GM12873 (cell line): ENCODE data around the gene PLA2G15.

Experiments used
- TF ChIP-seq, protein P1 (sequence below): IDR thresholded peaks from 2 replicates; pipeline ENCODE4 v1.5.1; 2012; ENCODE audit warnings: low read depth, mild to moderate bottlenecking, moderate library complexity, low read length, control low read depth; ENCODE audit not compliant: insufficient read depth; ENCODE audit errors: missing control alignments

Gene PLA2G15

DNA sequence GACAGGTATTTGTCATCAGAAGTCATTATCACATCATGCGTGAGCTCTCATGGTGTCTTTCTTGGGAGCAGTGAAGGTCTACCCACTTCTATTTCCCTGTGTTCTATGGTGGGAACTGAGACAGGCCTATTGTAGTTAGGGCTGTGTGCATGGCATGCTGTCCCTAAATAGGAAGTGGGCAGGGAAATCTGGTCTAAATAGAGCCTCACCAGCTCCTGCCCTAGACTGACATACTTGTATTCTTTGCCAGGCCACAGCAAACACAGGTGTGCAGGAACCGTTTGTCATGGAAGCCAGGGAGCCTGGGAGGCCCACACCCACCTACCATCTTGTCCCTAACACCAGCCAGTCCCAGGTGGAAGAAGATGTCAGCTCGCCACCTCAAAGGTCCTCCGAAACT, 29.3 kb downstream of the PLA2G15 start:
- TF ChIP-seq, protein P1, sequence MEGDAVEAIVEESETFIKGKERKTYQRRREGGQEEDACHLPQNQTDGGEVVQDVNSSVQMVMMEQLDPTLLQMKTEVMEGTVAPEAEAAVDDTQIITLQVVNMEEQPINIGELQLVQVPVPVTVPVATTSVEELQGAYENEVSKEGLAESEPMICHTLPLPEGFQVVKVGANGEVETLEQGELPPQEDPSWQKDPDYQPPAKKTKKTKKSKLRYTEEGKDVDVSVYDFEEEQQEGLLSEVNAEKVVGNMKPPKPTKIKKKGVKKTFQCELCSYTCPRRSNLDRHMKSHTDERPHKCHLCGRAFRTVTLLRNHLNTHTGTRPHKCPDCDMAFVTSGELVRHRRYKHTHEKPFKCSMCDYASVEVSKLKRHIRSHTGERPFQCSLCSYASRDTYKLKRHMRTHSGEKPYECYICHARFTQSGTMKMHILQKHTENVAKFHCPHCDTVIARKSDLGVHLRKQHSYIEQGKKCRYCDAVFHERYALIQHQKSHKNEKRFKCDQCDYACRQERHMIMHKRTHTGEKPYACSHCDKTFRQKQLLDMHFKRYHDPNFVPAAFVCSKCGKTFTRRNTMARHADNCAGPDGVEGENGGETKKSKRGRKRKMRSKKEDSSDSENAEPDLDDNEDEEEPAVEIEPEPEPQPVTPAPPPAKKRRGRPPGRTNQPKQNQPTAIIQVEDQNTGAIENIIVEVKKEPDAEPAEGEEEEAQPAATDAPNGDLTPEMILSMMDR, result no peak

DNA sequence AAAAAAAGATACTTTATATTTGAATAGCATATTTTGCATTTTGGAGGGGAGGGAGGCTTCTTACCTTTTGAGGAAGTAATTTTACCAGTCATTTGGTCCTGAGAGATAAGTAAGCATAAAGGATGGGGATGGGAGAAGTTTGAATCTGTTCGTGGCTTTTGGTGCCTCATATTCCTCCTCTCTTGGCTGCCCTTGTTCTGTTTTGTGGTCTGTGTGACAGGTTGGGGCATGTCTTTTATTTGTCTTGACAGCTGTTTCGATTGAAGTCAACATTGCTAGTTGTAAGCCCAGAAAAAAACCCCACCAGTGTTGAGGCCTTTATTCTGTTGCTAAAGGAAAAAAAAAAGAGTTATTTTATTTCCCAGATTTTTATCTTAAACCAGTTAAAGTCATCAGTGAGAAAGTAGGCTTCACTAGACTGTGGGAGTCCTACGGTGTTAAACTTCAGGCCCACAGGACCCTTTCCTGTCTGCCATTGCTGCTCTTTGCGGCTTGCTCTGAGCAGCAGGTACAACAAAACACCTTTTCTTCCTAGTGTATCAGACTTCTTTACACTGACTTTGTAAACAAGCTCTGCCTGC, 30.5 kb downstream of the PLA2G15 start:
- TF ChIP-seq, protein P1, result no peak

DNA sequence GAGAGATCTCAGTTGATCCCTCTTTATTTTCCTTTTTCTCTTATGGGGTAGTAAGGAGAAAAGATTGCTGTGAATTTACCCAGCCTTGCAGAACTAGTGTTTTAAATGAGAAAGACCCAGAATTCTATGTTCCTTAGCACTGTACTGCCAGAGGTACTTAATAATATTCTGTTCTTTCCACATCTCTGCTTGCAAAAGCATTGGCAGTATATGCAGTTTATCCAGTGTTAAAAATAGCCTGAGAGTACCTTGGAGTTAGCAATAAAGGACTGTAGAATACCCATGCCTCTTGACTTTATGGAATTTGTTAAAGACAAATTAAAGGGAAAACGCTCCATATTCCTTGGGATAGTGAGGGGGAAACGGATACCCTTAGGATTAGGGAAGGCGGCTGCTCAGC, 31.1 kb downstream of the PLA2G15 start:
- TF ChIP-seq, protein P1, result no peak

DNA sequence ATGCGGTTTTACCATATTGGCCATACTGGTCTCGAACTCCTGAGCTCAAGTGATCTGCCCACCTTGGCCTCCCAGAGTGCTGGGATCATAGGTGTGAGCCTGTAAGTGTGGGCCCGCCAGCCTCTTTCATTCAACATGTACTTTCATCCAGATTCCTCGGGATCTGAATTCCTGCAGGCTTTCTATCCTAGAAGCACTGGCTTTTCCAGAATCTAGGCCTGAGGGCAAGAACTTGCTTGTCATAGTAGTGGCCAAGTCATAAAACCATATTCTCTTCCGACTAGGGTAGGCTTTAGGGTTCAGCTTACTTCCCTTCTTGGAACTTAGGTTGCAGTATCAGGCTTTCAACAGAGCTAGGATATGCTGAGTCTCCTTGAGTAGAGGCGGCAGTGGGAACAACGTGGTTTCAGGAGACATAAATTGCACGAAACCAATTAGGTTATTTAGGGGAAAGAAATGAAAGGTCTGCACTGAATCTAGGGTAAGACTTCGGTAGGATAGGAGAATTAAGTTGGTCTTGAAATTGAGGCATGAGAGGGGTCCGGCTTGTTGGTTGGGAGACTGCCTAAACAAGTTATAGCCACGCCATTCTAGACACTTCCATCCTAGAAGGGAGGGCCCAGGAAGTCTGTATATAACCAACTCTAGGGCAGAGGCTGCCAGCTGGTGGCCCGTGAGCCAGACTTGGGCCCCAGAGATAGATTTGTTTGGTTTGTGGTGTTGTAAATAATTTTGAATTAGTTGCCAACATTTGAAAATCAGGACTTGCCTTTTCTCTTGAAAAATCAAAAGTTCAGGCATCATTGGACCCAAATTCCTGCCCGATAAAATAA, 34.8 kb downstream of the PLA2G15 start:
- TF ChIP-seq, protein P1, result no peak

DNA sequence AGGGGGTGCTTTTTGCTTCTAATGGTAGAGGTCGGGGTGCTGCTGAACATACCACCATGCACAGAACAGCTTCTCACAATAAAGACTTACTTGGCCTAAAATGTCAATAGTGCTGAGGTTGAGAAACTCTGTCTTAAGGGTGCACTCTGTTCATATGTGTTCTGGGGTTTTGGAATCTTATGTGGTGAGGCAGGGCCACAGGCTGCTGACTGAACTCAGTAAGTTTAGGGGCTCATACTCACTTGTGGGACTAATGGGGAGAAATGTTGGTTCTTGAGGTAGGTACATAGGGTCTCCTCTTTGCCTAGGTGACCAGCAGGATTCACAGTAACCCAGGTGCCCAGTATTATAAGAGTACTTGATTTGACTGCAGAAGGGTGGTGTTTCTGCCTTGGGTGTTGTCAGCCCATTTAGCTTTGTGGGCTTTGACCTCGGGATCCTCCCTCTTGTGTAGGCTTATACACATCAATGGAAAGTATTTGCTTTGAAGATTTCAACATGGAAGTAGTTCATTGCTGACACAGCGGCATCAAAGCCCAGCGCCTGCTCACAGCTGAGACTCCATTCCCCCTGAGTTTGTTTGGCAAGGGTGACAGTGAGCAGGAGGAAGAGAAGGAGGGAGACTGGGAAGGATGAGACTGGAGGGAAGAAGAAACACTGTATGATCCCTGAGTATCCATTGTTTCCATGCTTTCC, 36.3 kb downstream of the PLA2G15 start:
- TF ChIP-seq, protein P1, result no peak

DNA sequence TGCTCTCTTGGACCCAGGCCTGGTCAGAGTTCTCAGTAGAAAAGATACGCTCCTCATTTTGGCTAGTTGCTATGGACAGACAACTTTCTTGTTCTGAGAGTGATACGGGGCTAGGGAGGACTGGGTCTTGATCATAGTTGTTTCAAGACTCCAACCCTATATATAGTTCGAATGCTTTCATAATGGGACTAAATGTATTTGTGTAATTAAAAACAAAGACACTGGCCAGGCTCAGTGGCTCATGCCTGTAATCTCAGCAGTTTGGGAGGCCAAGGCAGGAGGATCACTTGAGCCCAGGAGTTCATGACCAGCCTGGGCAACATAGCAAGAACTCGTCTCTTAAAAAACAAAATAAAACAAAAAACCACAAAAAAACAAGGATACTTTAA, 36.9 kb downstream of the PLA2G15 start:
- TF ChIP-seq, protein P1, result no peak

DNA sequence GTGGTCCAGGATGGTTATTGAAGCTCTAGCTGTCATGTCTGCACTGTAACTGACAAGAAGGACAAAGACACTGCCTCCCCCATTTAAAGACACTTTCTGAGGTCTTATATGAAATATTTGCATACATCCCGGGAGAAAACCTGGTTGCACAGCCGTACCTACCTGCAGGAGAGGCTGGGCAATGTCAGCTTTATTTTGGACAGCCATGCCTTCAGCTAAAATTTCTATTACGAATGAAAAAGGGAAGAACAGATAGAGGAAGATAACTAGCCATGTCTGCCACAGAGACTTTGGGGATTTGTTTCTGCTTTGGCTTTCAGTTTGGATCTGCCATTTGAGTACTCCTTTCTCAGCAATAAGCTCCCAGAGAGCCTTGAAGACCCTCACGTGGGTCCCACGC, 38.2 kb downstream of the PLA2G15 start:
- TF ChIP-seq, protein P1, result no peak
